GM18909 (cell line): ENCODE data around the gene CTNND1.

ENCODE experiments used
- ATAC-seq: cut with Tn5 transposase; IDR thresholded peaks from one replicate; pipeline ENCODE4 v1.9.1; 2021; ENCODE audit warnings: mild to moderate bottlenecking; ENCODE audit not compliant: unreplicated experiment, poor library complexity

The CTNND1 gene

GRCh38 chr11:57867966-57868365, 106.4 kb downstream of the CTNND1 start:
- no peak for ATAC-seq

DNA sequence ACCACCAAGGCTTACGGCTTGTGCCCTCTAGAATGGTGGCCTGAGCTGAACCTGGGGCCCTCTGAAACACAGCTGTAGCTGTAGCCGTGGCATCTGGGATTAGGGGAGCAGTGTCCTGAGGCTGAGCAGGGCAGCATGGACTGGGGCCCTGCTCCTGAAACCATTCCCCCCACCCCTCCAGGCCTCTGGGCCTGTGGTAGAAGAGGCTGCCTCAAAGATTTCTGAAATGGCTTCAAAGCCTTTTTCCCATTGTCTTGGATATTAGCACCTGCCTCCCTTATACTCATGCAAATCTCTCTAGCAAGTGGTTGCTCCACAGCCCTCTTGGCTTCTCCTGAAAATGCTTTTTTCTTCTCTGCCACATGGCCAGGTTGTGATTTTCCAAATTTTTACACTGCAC, 106.9 kb downstream of the CTNND1 start:
- ATAC-seq, result no peak
